Endothelial cell (in vitro differentiated cells): Measurements from ENCODE around the gene PCDHB10. TPM values are rescaled to one million over a fixed set of nuclear protein-coding genes. Genes with fewer than 3 reads are reported as not detected.
A peak's percentile ranks its signal among the peaks of the same experiment; 100 is the strongest.
"Not testable (repeated sequence)": the region's sequence is repeated elsewhere in the genome, so short reads cannot be mapped to it uniquely, and the experiment has no call there.

ENCODE experiments used
- DNase-seq: peaks from one replicate; pipeline ENCODE4 v3.0.0; 2021; ENCODE audit warnings: low spot score
- H3K27ac Mint-ChIP-seq: one replicate; pipeline ENCODE4 v1.8.0; 2021; ENCODE audit warnings: mixed read lengths, inconsistent platforms; ENCODE audit not compliant: unreplicated experiment
- H3K27me3 Mint-ChIP-seq: one replicate; pipeline ENCODE4 v1.8.0; 2021; ENCODE audit warnings: mild to moderate bottlenecking, moderate library complexity, mixed read lengths, inconsistent platforms; ENCODE audit not compliant: unreplicated experiment
- H3K36me3 Mint-ChIP-seq: one replicate; pipeline ENCODE4 v1.8.0; 2021; ENCODE audit warnings: mild to moderate bottlenecking, low read depth, mixed read lengths, inconsistent platforms; ENCODE audit not compliant: unreplicated experiment
- H3K4me1 Mint-ChIP-seq: one replicate; pipeline ENCODE4 v1.8.0; 2021; ENCODE audit warnings: mild to moderate bottlenecking, mixed read lengths, inconsistent platforms; ENCODE audit not compliant: unreplicated experiment
- H3K4me3 Mint-ChIP-seq: one replicate; pipeline ENCODE4 v1.8.0; 2021; ENCODE audit warnings: mild to moderate bottlenecking, mixed read lengths, inconsistent platforms; ENCODE audit not compliant: unreplicated experiment
- H3K9me3 Mint-ChIP-seq: one replicate; pipeline ENCODE4 v1.8.0; 2021; ENCODE audit warnings: mixed read lengths, inconsistent platforms; ENCODE audit not compliant: unreplicated experiment
- CTCF ChIP-seq: fragments of 200-600 bp; sonication (generic); IDR thresholded peaks from one replicate; pipeline ENCODE4 v1.5.0; 2021; ENCODE audit warnings: antibody characterized with exemption; ENCODE audit not compliant: unreplicated experiment
- total RNA-seq: library from RNA; stranded (reverse); fragmentation: NEBNext Ultra II Directional; extraction: Animal tissue kit (Norgen Biotek cat#: 25700); gene quantifications from one replicate; pipeline ENCODE4 v1.2.1, GENCODE V29; 2021; ENCODE audit not compliant: unreplicated experiment

Gene PCDHB10
- total RNA-seq, 1 donor from 2014 or later, result 10.3 TPM

GRCh38 chr5:141155540-141156374 is 36.4 kb upstream of the PCDHB10 start:
- DNase-seq, result peak; percentile 44
- no peaks in the 10 kb centered on the region for H3K4me1 Mint-ChIP-seq
- no peak overlapping the region for H3K27ac Mint-ChIP-seq
- H3K4me3 Mint-ChIP-seq, result no peak overlapping the region
- TF ChIP-seq CTCF, result peak; percentile 79
- no peaks in the 10 kb centered on the region for H3K27me3 Mint-ChIP-seq
- H3K9me3 Mint-ChIP-seq, result no peaks in the 10 kb centered on the region
- H3K36me3 Mint-ChIP-seq, result peaks cover 21% of the 10 kb centered on the region

GRCh38 chr5:141157356-141157755 is 34.8 kb upstream of the PCDHB10 start:
- not testable (repeated sequence) for DNase-seq, H3K4me3 Mint-ChIP-seq, H3K9me3 Mint-ChIP-seq, H3K27ac Mint-ChIP-seq, H3K4me1 Mint-ChIP-seq, H3K27me3 Mint-ChIP-seq
- peaks cover 11% of the 10 kb centered on the region for H3K36me3 Mint-ChIP-seq

- H3K4me3 Mint-ChIP-seq, H3K9me3 Mint-ChIP-seq, H3K4me1 Mint-ChIP-seq, H3K27me3 Mint-ChIP-seq, H3K27ac Mint-ChIP-seq, DNase-seq: not testable (repeated sequence)
- H3K36me3 Mint-ChIP-seq, result peaks cover 11% of the 10 kb centered on the region
Observed at GRCh38 chr5:141157901-141158300, 34.3 kb upstream of the PCDHB10 start.

- peak; percentile 75 for TF ChIP-seq CTCF
- H3K27ac Mint-ChIP-seq, result peak within 1 kb of the TSS; percentile 21
- H3K4me1 Mint-ChIP-seq, result peaks cover 6% of the 10 kb centered on the region
- peak; percentile 51 for DNase-seq
- H3K9me3 Mint-ChIP-seq, result peaks cover 6% of the 10 kb centered on the region
- peaks cover 11% of the 10 kb centered on the region for H3K36me3 Mint-ChIP-seq
- peaks cover 5% of the 10 kb centered on the region for H3K27me3 Mint-ChIP-seq
- peak within 1 kb of the TSS; percentile 14 for H3K4me3 Mint-ChIP-seq
Observed at GRCh38 chr5:141172381-141173204, 19.6 kb upstream of the PCDHB10 start, which contains the start of gene PCDHB7. TSS of gene PCDHB7 (plus strand) at chr5:141172644. CDS start at chr5:141172836, 192 bp downstream.

- H3K27ac Mint-ChIP-seq, DNase-seq, H3K27me3 Mint-ChIP-seq, H3K9me3 Mint-ChIP-seq, H3K4me1 Mint-ChIP-seq: not testable (repeated sequence)
- Mint-ChIP-seq H3K36me3 (peaks cover 11% of the 10 kb centered on the region), H3K4me3 (peak overlapping the region; percentile 63)
Observed at GRCh38 chr5:141174291-141175104, 17.7 kb upstream of the PCDHB10 start.

GRCh38 chr5:141175933-141176332 is 16.2 kb upstream of the PCDHB10 start:
- peaks cover 5% of the 10 kb centered on the region for H3K27me3 Mint-ChIP-seq
- H3K36me3 Mint-ChIP-seq, result peaks cover 17% of the 10 kb centered on the region
- peaks cover 6% of the 10 kb centered on the region for H3K9me3 Mint-ChIP-seq
- H3K27ac Mint-ChIP-seq, result no peak overlapping the region
- no peak overlapping the region for H3K4me3 Mint-ChIP-seq
- no peak for DNase-seq
- no peak for TF ChIP-seq CTCF
- H3K4me1 Mint-ChIP-seq, result peaks cover 6% of the 10 kb centered on the region

GRCh38 chr5:141177577-141178191 is 14.5 kb upstream of the PCDHB10 start, which contains the start of gene PCDHB8:
TSS of gene PCDHB8 (plus strand) at chr5:141177790. CDS start at chr5:141178035, 245 bp downstream.
- DNase-seq, H3K27me3 Mint-ChIP-seq, H3K27ac Mint-ChIP-seq, H3K4me1 Mint-ChIP-seq, H3K4me3 Mint-ChIP-seq: not testable (repeated sequence)
- H3K9me3 Mint-ChIP-seq, result peaks cover 13% of the 10 kb centered on the region
- peaks cover 24% of the 10 kb centered on the region for H3K36me3 Mint-ChIP-seq

GRCh38 chr5:141179371-141179770 is 12.8 kb upstream of the PCDHB10 start:
- H3K36me3 Mint-ChIP-seq, result peaks cover 29% of the 10 kb centered on the region
- H3K4me3 Mint-ChIP-seq, H3K27me3 Mint-ChIP-seq, DNase-seq, H3K27ac Mint-ChIP-seq, H3K4me1 Mint-ChIP-seq: not testable (repeated sequence)
- H3K9me3 Mint-ChIP-seq, result peaks cover 13% of the 10 kb centered on the region
